ENCODE results near the gene ZNF33B. TPM values are rescaled to one million over a fixed set of nuclear protein-coding genes. Genes with fewer than 3 reads are reported as not detected.

The ZNF33B gene
- total and polyA plus RNA-seq, 9 of the 15 experiments (the other 6 are each of a cell fraction or from before 2014, with no cell fraction given), result 6.9 to 23.9 (median 15.4) TPM

DNA sequence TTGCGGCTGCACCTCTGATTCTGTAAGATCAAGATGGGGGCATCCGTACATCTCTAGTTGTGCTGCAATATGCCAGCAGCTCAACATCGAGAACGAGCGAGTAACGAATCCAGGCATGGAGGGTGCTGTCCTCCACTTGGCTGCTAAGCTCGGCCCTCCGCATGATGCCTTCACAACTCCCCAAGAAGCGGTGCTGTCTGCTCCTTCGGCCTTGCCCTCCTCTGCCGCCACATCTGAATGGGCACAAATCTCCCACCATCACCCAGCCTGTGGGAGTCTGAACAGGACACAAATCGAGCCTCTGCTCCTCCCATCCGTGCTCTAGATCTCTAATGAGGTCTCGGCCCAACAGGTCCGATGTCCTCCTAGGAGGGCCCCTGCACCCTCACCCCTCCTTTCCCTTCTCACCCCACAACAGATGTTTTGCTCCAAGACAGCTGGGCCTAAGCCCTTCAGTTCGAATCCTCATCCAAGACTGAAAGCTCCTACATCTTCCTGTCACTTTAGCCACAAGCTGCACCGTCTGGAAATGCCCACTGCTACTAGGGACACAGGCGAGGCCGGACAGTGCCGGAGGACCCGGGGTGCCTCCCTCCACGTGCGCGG lies 86.7 kb downstream of the ZNF33B start (continued):
- TF ChIP-seq, protein P1, sequence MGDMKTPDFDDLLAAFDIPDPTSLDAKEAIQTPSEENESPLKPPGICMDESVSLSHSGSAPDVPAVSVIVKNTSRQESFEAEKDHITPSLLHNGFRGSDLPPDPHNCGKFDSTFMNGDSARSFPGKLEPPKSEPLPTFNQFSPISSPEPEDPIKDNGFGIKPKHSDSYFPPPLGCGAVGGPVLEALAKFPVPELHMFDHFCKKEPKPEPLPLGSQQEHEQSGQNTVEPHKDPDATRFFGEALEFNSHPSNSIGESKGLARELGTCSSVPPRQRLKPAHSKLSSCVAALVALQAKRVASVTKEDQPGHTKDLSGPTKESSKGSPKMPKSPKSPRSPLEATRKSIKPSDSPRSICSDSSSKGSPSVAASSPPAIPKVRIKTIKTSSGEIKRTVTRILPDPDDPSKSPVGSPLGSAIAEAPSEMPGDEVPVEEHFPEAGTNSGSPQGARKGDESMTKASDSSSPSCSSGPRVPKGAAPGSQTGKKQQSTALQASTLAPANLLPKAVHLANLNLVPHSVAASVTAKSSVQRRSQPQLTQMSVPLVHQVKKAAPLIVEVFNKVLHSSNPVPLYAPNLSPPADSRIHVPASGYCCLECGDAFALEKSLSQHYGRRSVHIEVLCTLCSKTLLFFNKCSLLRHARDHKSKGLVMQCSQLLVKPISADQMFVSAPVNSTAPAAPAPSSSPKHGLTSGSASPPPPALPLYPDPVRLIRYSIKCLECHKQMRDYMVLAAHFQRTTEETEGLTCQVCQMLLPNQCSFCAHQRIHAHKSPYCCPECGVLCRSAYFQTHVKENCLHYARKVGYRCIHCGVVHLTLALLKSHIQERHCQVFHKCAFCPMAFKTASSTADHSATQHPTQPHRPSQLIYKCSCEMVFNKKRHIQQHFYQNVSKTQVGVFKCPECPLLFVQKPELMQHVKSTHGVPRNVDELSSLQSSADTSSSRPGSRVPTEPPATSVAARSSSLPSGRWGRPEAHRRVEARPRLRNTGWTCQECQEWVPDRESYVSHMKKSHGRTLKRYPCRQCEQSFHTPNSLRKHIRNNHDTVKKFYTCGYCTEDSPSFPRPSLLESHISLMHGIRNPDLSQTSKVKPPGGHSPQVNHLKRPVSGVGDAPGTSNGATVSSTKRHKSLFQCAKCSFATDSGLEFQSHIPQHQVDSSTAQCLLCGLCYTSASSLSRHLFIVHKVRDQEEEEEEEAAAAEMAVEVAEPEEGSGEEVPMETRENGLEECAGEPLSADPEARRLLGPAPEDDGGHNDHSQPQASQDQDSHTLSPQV (IDR thresholded peaks at IDR 0.05), result peak; percentile 77
- TF ChIP-seq, protein P2, sequence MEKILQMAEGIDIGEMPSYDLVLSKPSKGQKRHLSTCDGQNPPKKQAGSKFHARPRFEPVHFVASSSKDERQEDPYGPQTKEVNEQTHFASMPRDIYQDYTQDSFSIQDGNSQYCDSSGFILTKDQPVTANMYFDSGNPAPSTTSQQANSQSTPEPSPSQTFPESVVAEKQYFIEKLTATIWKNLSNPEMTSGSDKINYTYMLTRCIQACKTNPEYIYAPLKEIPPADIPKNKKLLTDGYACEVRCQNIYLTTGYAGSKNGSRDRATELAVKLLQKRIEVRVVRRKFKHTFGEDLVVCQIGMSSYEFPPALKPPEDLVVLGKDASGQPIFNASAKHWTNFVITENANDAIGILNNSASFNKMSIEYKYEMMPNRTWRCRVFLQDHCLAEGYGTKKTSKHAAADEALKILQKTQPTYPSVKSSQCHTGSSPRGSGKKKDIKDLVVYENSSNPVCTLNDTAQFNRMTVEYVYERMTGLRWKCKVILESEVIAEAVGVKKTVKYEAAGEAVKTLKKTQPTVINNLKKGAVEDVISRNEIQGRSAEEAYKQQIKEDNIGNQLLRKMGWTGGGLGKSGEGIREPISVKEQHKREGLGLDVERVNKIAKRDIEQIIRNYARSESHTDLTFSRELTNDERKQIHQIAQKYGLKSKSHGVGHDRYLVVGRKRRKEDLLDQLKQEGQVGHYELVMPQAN (IDR thresholded peaks at IDR 0.05; ENCODE audit: borderline replicate concordance), result no peak
- no peak for TF ChIP-seq HDGF (IDR thresholded peaks at IDR 0.05)
- TF ChIP-seq, protein P3, sequence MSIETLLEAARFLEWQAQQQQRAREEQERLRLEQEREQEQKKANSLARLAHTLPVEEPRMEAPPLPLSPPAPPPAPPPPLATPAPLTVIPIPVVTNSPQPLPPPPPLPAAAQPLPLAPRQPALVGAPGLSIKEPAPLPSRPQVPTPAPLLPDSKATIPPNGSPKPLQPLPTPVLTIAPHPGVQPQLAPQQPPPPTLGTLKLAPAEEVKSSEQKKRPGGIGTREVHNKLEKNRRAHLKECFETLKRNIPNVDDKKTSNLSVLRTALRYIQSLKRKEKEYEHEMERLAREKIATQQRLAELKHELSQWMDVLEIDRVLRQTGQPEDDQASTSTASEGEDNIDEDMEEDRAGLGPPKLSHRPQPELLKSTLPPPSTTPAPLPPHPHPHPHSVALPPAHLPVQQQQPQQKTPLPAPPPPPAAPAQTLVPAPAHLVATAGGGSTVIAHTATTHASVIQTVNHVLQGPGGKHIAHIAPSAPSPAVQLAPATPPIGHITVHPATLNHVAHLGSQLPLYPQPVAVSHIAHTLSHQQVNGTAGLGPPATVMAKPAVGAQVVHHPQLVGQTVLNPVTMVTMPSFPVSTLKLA (conservative IDR thresholded peaks at IDR 0.05), result peak in 1 of 2 experiments; percentile 62; a peak in 2 of 4 replicates
- TF ChIP-seq FOXK1 (CRISPR knock-in tag; IDR thresholded peaks at IDR 0.05; ENCODE audit: borderline replicate concordance), result 0 out of 2 replicates have a peak, but pooled peaks have one; percentile 66
- no peak for TF ChIP-seq TEAD4 (IDR thresholded peaks at IDR 0.05; ENCODE audit: low read length)
- no peak for TF ChIP-seq TEAD4 (CRISPR knock-in tag; IDR thresholded peaks at IDR 0.05; ENCODE audit: borderline replicate concordance)
- TF ChIP-seq, protein P4, sequence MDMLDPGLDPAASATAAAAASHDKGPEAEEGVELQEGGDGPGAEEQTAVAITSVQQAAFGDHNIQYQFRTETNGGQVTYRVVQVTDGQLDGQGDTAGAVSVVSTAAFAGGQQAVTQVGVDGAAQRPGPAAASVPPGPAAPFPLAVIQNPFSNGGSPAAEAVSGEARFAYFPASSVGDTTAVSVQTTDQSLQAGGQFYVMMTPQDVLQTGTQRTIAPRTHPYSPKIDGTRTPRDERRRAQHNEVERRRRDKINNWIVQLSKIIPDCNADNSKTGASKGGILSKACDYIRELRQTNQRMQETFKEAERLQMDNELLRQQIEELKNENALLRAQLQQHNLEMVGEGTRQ (CRISPR knock-in tag; IDR thresholded peaks at IDR 0.05), result 0 out of 2 replicates have a peak, but pooled peaks have one; percentile 19
- TF ChIP-seq CBX5 (IDR thresholded peaks at IDR 0.05; ENCODE audit: borderline replicate concordance, low read depth), result 0 out of 2 replicates have a peak, but pooled peaks have one; percentile 33
- TF ChIP-seq ZNF445 (CRISPR knock-in tag; IDR thresholded peaks at IDR 0.05; ENCODE audit: low read depth), result no peak
- no peak for TF ChIP-seq PHF8 (IDR thresholded peaks at IDR 0.05; ENCODE audit: borderline replicate concordance, low read length)
- TF ChIP-seq MAZ (CRISPR knock-in tag; conservative IDR thresholded peaks at IDR 0.05 in 1 of 2, IDR thresholded peaks at IDR 0.05 in 1 of 2), result no peak
- TF ChIP-seq BHLHE40 (IDR thresholded peaks at IDR 0.05; ENCODE audit: low read length), result peak; percentile 7; the same call in 1 of the 2 replicates
- TF ChIP-seq ZNF76 (CRISPR knock-in tag; IDR thresholded peaks at IDR 0.05; ENCODE audit: borderline replicate concordance), result no peak
- no peak for TF ChIP-seq ZNF551 (CRISPR knock-in tag; IDR thresholded peaks at IDR 0.05)
- no peak for TF ChIP-seq SNRNP70 (optimal IDR thresholded peaks at IDR 0.05; ENCODE audit: low read depth, low read length)
- no peak for TF ChIP-seq CAMTA2 (CRISPR knock-in tag; conservative IDR thresholded peaks at IDR 0.05)
- TF ChIP-seq, protein P5, sequence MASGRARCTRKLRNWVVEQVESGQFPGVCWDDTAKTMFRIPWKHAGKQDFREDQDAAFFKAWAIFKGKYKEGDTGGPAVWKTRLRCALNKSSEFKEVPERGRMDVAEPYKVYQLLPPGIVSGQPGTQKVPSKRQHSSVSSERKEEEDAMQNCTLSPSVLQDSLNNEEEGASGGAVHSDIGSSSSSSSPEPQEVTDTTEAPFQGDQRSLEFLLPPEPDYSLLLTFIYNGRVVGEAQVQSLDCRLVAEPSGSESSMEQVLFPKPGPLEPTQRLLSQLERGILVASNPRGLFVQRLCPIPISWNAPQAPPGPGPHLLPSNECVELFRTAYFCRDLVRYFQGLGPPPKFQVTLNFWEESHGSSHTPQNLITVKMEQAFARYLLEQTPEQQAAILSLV (tag; IDR thresholded peaks at IDR 0.05), result no peak
- TF ChIP-seq YBX1 (IDR thresholded peaks at IDR 0.05), result no peak
